ENCODE data around the gene PDPK1. TPM values are rescaled to one million over a fixed set of nuclear protein-coding genes. Genes with fewer than 3 reads are reported as not detected.
"Not testable (repeated sequence)": the region's sequence is repeated elsewhere in the genome, so short reads cannot be mapped to it uniquely, and the experiment has no call there.

PDPK1 gene
- polyA plus RNA-seq, 3 donors, result 10.6 to 19.0 (median 15.0) TPM

- WGBS, 3 donors, result 77 to 82% methylated on average over 5 to 6 of the region's 15 CpGs; no CpG with 5 or more reads in 1 of the 3 donors
- H3K27ac ChIP-seq (ENCODE audit: low read depth, low read length), result not testable (repeated sequence)
Observed at GRCh38 chr16:2620870-2621269, 83.0 kb downstream of the PDPK1 start.

- not testable (repeated sequence) for H3K27ac ChIP-seq (ENCODE audit: low read depth, low read length)
- 95 to 97% (median 96%) methylated on average over 4 of the region's 8 CpGs for WGBS, 3 donors
Observed at GRCh38 chr16:2621395-2621794, 83.6 kb downstream of the PDPK1 start.

- H3K27ac ChIP-seq (ENCODE audit: low read depth, low read length), result not testable (repeated sequence)
- WGBS, 3 donors, result no CpG with 5 or more reads among the region's 6 CpGs
Observed at GRCh38 chr16:2627075-2627474, 89.3 kb downstream of the PDPK1 start.

- H3K27ac ChIP-seq (ENCODE audit: low read depth, low read length), result not testable (repeated sequence)
- no CpG with 5 or more reads among the region's 11 CpGs for WGBS, 3 donors
Observed at GRCh38 chr16:2631203-2631602, 93.4 kb downstream of the PDPK1 start.

- not testable (repeated sequence) for H3K27ac ChIP-seq (ENCODE audit: low read depth, low read length)
- no CpG with 5 or more reads among the region's 7 CpGs for WGBS, 3 donors
Observed at GRCh38 chr16:2632291-2632690, 94.5 kb downstream of the PDPK1 start.

GRCh38 chr16:2639071-2639721, 101.4 kb downstream of the PDPK1 start:
- WGBS, 3 donors, result 0 to 13% methylated on average over 1 of the region's 12 CpGs; no CpG with 5 or more reads in 1 of the 3 donors
- H3K27ac ChIP-seq (ENCODE audit: low read depth, low read length), result not testable (repeated sequence)

- not testable (repeated sequence) for H3K27ac ChIP-seq (ENCODE audit: low read depth, low read length)
- WGBS, 3 donors, result 51 to 88% (median 52%) methylated on average over 7 to 8 of the region's 9 CpGs
Observed at GRCh38 chr16:2639722-2640072, 101.9 kb downstream of the PDPK1 start.

- not testable (repeated sequence) for H3K27ac ChIP-seq (ENCODE audit: low read depth, low read length)
- WGBS, 3 donors, result 92 to 93% (median 92%) methylated on average over 4 to 5 of the region's 17 CpGs
Observed at GRCh38 chr16:2642561-2642960, 104.7 kb downstream of the PDPK1 start.

GRCh38 chr16:2644754-2645453, 107.1 kb downstream of the PDPK1 start:
- H3K27ac ChIP-seq (ENCODE audit: low read depth, low read length), result not testable (repeated sequence)
- no CpG with 5 or more reads among the region's 12 CpGs for WGBS, 3 donors

- WGBS, 3 donors, result no CpG with 5 or more reads among the region's 14 CpGs
- not testable (repeated sequence) for H3K27ac ChIP-seq (ENCODE audit: low read depth, low read length)
Observed at GRCh38 chr16:2651268-2651871, 113.5 kb downstream of the PDPK1 start.

Other genes with a start within 250 kb of the PDPK1 start
- gene ABCA3, start 197.3 kb upstream of the PDPK1 start, polyA plus RNA-seq, result 10 to 100 TPM in 1 of 3 donors, 1 to 10 TPM in 2; 6.8 to 11.6 (median 8.0) TPM
- 1 to 10 TPM; 1.0 to 1.4 (median 1.4) TPM for gene CCNF, start 108.6 kb upstream of the PDPK1 start, polyA plus RNA-seq
- under 1 TPM; 0.38 to 0.92 (median 0.45) TPM for gene TEDC2, start 77.9 kb upstream of the PDPK1 start, polyA plus RNA-seq
- under 1 TPM in 2 of 3 donors, not detected in 1; 0.06 to 0.24 TPM for gene NTN3, start 66.7 kb upstream of the PDPK1 start, polyA plus RNA-seq
- 10 to 100 TPM in 1 of 3 donors, 1 to 10 TPM in 2; 6.6 to 11.6 (median 7.8) TPM for gene TBC1D24, start 62.9 kb upstream of the PDPK1 start, polyA plus RNA-seq
- gene ATP6V0C, start 24.1 kb upstream of the PDPK1 start, polyA plus RNA-seq, result 100 to 1,000 TPM in 1 of 3 donors, 10 to 100 TPM in 2; 74.2 to 236 (median 89.1) TPM
- 10 to 100 TPM; 14.6 to 29.5 (median 29.5) TPM for gene AMDHD2, start 17.6 kb upstream of the PDPK1 start, polyA plus RNA-seq
- gene CEMP1, start 6.6 kb upstream of the PDPK1 start, polyA plus RNA-seq, result under 1 TPM; 0.45 to 0.97 (median 0.66) TPM
- 10 to 100 TPM in 2 of 3 donors, 1 to 10 TPM in 1; 6.5 to 17.1 (median 12.2) TPM for gene KCTD5, start 144.5 kb downstream of the PDPK1 start, polyA plus RNA-seq
- 1 to 10 TPM in 2 of 3 donors, under 1 TPM in 1; 0.68 to 1.7 (median 1.3) TPM for gene PRSS27, start 182.2 kb downstream of the PDPK1 start, polyA plus RNA-seq
- gene SRRM2, start 214.6 kb downstream of the PDPK1 start, polyA plus RNA-seq, result 100 to 1,000 TPM; 342 to 782 (median 459) TPM
- gene ELOB, start 239.3 kb downstream of the PDPK1 start, polyA plus RNA-seq, result 100 to 1,000 TPM; 158 to 472 (median 364) TPM
- not detected for gene PRSS33, start 249.5 kb downstream of the PDPK1 start, polyA plus RNA-seq